Naive B cell (primary cell): ENCODE measurements around the gene NFATC1. TPM values are rescaled to one million over a fixed set of nuclear protein-coding genes. Genes with fewer than 3 reads are reported as not detected.
A peak's percentile ranks its signal among the peaks of the same experiment; 100 is the strongest.

Source experiments
- ATAC-seq, 2 donors: fragments of 150-1000 bp; cut with Tn5 transposase; 2 replicates each; pipeline ENCODE4 v1.10.0; 2021; ENCODE audit warnings: low read depth in 2 of 2, mild to moderate bottlenecking in 2 of 2, moderate library complexity in 2 of 2
- DNase-seq: peaks from one replicate; pipeline ENCODE4 v3.0.0; 2022
- H3K27ac Mint-ChIP-seq, 6 donors: one replicate each; pipeline ENCODE4 v1.8.0; 2020 to 2022; ENCODE audit warnings: mild to moderate bottlenecking in 6 of 6, mixed read lengths in 6 of 6, moderate library complexity in 5 of 6, inconsistent platforms in 2 of 6
- H3K27me3 Mint-ChIP-seq, 3 donors: one replicate each; pipeline ENCODE4 v1.8.0; 2021 to 2022; ENCODE audit warnings: mixed read lengths in 3 of 3, mild to moderate bottlenecking in 1 of 3
- H3K36me3 Mint-ChIP-seq, 2 donors: one replicate each; pipeline ENCODE4 v1.8.0; 2020 to 2022; ENCODE audit warnings: mixed read lengths in 2 of 2, inconsistent platforms in 1 of 2, mild to moderate bottlenecking in 1 of 2
- H3K4me1 Mint-ChIP-seq, 3 donors: one replicate each; pipeline ENCODE4 v1.8.0; 2020 to 2022; ENCODE audit warnings: mixed read lengths in 3 of 3, inconsistent platforms in 1 of 3, mild to moderate bottlenecking in 1 of 3, moderate library complexity in 1 of 3
- H3K4me3 Mint-ChIP-seq, 8 donors: one replicate each; pipeline ENCODE4 v1.8.0; 2020 to 2022; ENCODE audit warnings: mild to moderate bottlenecking in 8 of 8, mixed read lengths in 8 of 8, moderate library complexity in 8 of 8, inconsistent platforms in 2 of 8
- H3K9me3 Mint-ChIP-seq, 7 donors: one replicate each; pipeline ENCODE4 v1.8.0; 2020 to 2022; ENCODE audit warnings: mixed read lengths in 7 of 7, mild to moderate bottlenecking in 5 of 7, inconsistent platforms in 2 of 7, moderate library complexity in 1 of 7
- polyA plus RNA-seq, 6 donors: library from polyadenylated mRNA; unstranded; fragments of 300-500 nt; fragmentation: Illumina TruSeq; gene quantifications; one replicate each; pipeline ENCODE4 v1.2.3, GENCODE V29; 2021; ENCODE audit warnings: low read depth in 6 of 6

The NFATC1 gene
- polyA plus RNA-seq, 6 donors from 2014 or later = 35.7 to 77.8 (median 51.1) TPM

DNA sequence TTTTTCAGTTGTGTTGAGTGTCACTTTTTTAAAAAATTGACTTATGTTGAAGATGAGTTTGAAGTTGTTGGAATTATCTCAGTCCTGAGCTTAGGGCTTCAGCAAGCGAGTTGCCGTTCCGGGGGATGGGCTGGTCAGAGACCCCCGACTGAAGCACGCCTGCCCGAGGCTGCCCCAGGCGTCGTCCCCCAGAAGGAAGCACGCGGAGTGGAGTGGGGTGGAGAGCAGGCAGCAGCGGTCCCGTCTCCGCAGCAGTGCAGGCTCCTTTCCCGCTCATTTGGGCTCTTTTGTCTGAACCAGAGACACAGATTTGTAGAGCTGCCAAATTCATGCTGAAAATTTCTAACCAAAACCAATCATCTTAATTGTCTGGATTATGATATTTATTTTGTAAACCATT, 33.7 kb downstream of the NFATC1 start:
- Mint-ChIP-seq H3K27ac (peak overlapping the region in 2 of 6 donors; percentile 45 to 74), H3K9me3 (no peaks in the 10 kb centered on the region), H3K4me3 (peak overlapping the region in 1 of 8 donors; percentile 38), H3K4me1 (peaks cover 33 to 55% (median 55%) of the 10 kb centered on the region in 3 donors), H3K36me3 (peaks cover 7 to 11% of the 10 kb centered on the region in 2 donors), H3K27me3 (no peaks in the 10 kb centered on the region)
- ATAC-seq (no peak), DNase-seq (no peak)

DNA sequence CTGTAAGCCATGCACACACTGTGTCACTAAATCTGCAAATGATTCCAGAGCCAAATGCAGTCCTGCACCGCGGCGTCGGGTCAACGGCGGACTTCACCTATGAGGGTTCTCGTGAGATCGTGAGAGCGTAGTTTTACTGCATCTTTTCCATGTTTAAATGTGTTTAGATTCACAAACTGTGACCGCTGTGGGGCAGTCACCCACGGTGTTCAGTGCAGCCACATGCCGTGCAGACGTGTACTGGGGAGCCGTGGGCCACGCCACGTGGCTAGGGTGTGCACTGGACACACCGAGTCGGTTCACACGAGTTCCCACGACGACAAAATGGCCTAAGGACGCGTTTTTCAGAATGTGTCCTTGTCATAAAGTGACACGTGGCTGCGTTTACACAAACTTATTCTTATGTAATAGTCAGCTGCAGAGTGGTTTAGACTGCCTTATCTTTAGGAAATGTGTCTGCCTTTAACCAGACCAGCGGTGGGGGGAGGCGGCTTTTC, 34.1 kb downstream of the NFATC1 start:
- Mint-ChIP-seq H3K4me3 (peak overlapping the region in 1 of 8 donors; percentile 38), H3K27me3 (no peaks in the 10 kb centered on the region), H3K27ac (peak overlapping the region in 2 of 6 donors; percentile 45 to 74), H3K9me3 (no peaks in the 10 kb centered on the region), H3K36me3 (peaks cover 2 to 7% of the 10 kb centered on the region in 2 donors), H3K4me1 (peaks cover 30 to 55% (median 54%) of the 10 kb centered on the region in 3 donors)
- DNase-seq (no peak), ATAC-seq (no peak)

GRCh38 chr18:79432376-79433120, 36.8 kb downstream of the NFATC1 start:
- peaks cover 37 to 61% (median 54%) of the 10 kb centered on the region in 3 donors for H3K4me1 Mint-ChIP-seq
- ATAC-seq = no peak
- peak overlapping the region in 2 of 8 donors; percentile 20 to 53 for H3K4me3 Mint-ChIP-seq

GRCh38 chr18:79433431-79433830, 37.7 kb downstream of the NFATC1 start:
- ATAC-seq (no peak), DNase-seq (no peak)
- Mint-ChIP-seq H3K36me3 (no peaks in the 10 kb centered on the region), H3K9me3 (no peaks in the 10 kb centered on the region), H3K27me3 (no peaks in the 10 kb centered on the region), H3K4me3 (no peak overlapping the region), H3K27ac (peak overlapping the region in 1 of 6 donors; percentile 88), H3K4me1 (peaks cover 41 to 62% (median 58%) of the 10 kb centered on the region in 3 donors)

More at GRCh38 chr18:79432376-79433120, 36.8 kb downstream of the NFATC1 start:
- no peak for DNase-seq
- no peaks in the 10 kb centered on the region for H3K36me3 Mint-ChIP-seq
- no peaks in the 10 kb centered on the region for H3K27me3 Mint-ChIP-seq
- H3K27ac Mint-ChIP-seq = peak overlapping the region in 2 of 6 donors; percentile 49 to 59
- H3K9me3 Mint-ChIP-seq = no peaks in the 10 kb centered on the region

- no peaks in the 10 kb centered on the region for H3K9me3 Mint-ChIP-seq
- no peak for DNase-seq
- no peaks in the 10 kb centered on the region for H3K36me3 Mint-ChIP-seq
- peaks cover 42 to 55% (median 51%) of the 10 kb centered on the region in 3 donors for H3K4me1 Mint-ChIP-seq
- no peaks in the 10 kb centered on the region for H3K27me3 Mint-ChIP-seq
- H3K4me3 Mint-ChIP-seq = peak overlapping the region in 6 of 8 donors; percentile 39 to 87 (median 62)
- ATAC-seq = no peak
- H3K27ac Mint-ChIP-seq = peak overlapping the region in 5 of 6 donors; percentile 58 to 97 (median 92)
Observed at GRCh38 chr18:79434607-79435401, 39.1 kb downstream of the NFATC1 start.

DNA sequence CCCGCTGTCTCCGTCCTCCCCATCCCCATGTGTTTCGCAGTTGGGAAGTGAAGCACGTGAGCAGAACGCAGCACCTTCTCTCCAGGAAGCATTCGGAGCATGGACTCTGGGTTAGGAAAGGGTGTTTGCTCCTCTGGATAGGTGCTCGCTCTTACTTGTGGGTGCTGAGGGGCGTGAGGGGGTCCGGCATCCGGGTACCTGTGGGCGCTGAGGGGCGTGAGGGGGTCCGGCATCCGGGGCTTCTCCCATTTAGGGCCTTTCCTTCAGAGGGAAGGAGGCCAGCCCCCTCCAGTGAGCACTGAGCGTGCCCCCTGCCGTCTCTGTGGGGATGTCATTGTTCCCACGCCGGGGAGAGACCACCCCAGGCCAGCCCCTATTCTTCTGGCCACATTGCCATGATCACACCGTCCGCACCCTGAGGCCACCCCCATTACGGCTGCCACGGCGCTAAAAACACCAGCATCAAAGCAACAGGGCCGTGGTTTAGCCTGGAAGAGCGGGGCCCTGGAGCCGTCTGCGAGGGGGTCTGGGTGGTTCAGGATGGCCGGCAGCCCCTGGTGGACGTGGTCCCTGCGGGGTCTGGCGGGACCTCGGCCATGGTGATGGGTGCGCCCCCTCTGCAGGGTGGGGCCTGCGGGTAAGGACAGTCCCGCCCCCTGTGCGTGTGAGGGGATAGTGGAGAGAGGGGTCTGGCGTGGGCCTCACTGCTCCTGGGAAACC, 41.0 kb downstream of the NFATC1 start:
- Mint-ChIP-seq H3K27me3 (no peaks in the 10 kb centered on the region), H3K36me3 (no peaks in the 10 kb centered on the region), H3K4me1 (peaks cover 38 to 48% (median 46%) of the 10 kb centered on the region in 3 donors), H3K4me3 (peak overlapping the region in 1 of 8 donors; percentile 41), H3K9me3 (no peaks in the 10 kb centered on the region), H3K27ac (peak overlapping the region in 3 of 6 donors; percentile 60 to 94 (median 92))
- DNase-seq (no peak), ATAC-seq (no peak)

GRCh38 chr18:79438089-79438897, 42.6 kb downstream of the NFATC1 start:
- Mint-ChIP-seq H3K36me3 (no peaks in the 10 kb centered on the region), H3K27me3 (no peaks in the 10 kb centered on the region), H3K4me1 (peaks cover 38 to 53% (median 48%) of the 10 kb centered on the region in 3 donors), H3K27ac (peak overlapping the region in 5 of 6 donors; percentile 59 to 91 (median 81)), H3K4me3 (peak overlapping the region in 3 of 8 donors; percentile 16 to 43 (median 32)), H3K9me3 (no peaks in the 10 kb centered on the region)
- DNase-seq (no peak), ATAC-seq (no peak)

GRCh38 chr18:79438898-79439627, 43.3 kb downstream of the NFATC1 start:
- Mint-ChIP-seq H3K27me3 (no peaks in the 10 kb centered on the region), H3K27ac (peak overlapping the region in 4 of 6 donors; percentile 74 to 91 (median 86)), H3K36me3 (no peaks in the 10 kb centered on the region), H3K4me3 (peak overlapping the region in 1 of 8 donors; percentile 15), H3K4me1 (peaks cover 42 to 53% (median 48%) of the 10 kb centered on the region in 3 donors), H3K9me3 (no peaks in the 10 kb centered on the region)
- DNase-seq (no peak), ATAC-seq (no peak)

DNA sequence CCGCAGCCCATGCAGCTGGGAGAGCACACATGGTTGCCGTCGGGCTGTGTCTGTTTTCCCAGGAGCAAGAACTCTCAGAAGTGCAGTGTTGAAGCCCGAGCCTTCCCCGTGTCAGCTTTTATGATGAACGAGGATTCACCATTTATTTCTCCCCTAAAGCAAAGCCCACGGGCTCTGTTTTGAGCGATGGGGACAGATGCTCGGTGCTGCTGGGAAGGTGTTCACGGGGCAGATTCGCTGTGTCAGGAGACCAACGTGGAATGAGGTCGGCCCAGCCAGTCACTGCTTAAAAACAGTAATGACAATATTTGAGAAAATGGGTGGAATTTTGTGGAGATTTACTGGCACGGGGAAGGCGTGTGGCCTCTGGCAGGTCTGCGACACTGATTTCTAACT, 43.9 kb downstream of the NFATC1 start:
- Mint-ChIP-seq H3K27me3 (no peaks in the 10 kb centered on the region), H3K9me3 (no peaks in the 10 kb centered on the region), H3K27ac (peak overlapping the region in 4 of 6 donors; percentile 56 to 91 (median 72)), H3K4me1 (peaks cover 42 to 51% (median 45%) of the 10 kb centered on the region in 3 donors), H3K36me3 (no peaks in the 10 kb centered on the region), H3K4me3 (no peak overlapping the region)
- ATAC-seq (no peak), DNase-seq (no peak)

- no peaks in the 10 kb centered on the region for H3K9me3 Mint-ChIP-seq
- no peak overlapping the region for H3K4me3 Mint-ChIP-seq
- H3K27me3 Mint-ChIP-seq = no peaks in the 10 kb centered on the region
- H3K27ac Mint-ChIP-seq = peak overlapping the region in 2 of 6 donors; percentile 12 to 91
- peaks cover 35 to 46% (median 36%) of the 10 kb centered on the region in 3 donors for H3K4me1 Mint-ChIP-seq
- H3K36me3 Mint-ChIP-seq = no peaks in the 10 kb centered on the region
- no peak for DNase-seq
- ATAC-seq = no peak
Observed at GRCh38 chr18:79440316-79441110, 44.8 kb downstream of the NFATC1 start.

DNA sequence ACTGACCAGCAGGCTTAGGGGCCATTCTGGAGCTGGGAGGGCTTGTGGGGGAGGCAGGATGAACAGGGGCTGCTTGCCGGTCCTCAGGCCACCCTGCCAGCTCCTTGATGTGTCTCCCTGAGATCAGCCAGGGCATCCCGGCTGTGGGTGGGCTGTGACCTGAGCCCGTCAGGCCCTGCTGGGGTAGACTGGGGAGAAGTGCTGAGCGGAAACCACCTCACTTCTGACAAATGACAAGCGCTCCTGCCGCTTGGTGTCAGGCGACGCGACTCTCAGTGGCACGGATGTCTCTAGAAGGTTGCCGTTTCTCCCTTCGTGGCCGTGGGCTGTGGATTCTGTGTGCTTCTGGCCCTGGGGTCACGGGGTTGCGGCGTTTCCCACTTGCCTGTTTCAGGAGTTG, 45.7 kb downstream of the NFATC1 start:
- Mint-ChIP-seq H3K36me3 (no peaks in the 10 kb centered on the region), H3K27ac (peak overlapping the region in 3 of 6 donors; percentile 34 to 76 (median 56)), H3K4me1 (peaks cover 29 to 42% (median 30%) of the 10 kb centered on the region in 3 donors), H3K27me3 (no peaks in the 10 kb centered on the region), H3K4me3 (peak overlapping the region in 2 of 8 donors; percentile 40 to 43), H3K9me3 (no peaks in the 10 kb centered on the region)
- ATAC-seq (no peak), DNase-seq (no peak)
